RWPE1 (cell line): ENCODE data around the gene PYGO2.

Experiments used
- CTCF ChIA-PET: fragments of 350-600 bp; sonication (Branson Sonifier 250); formaldehyde crosslinking; extraction: SDS; loops from one replicate; lab custom pipeline; 2021; lab: Yijun Ruan, JAX
- POLR2A ChIA-PET: fragments of 400-600 bp; formaldehyde crosslinking; extraction: SDS; loops from one replicate; lab custom pipeline; 2020; ENCODE audit warnings: antibody characterized with exemption; ENCODE audit not compliant: low non-redundant PET; lab: Yijun Ruan, JAX
- DNase-seq: peaks from one replicate; pipeline ENCODE4 v3.0.0; 2012; ENCODE audit warnings: low spot score
- H3K27ac ChIP-seq: fragments of 450-650 bp; 2 replicates; pipeline ENCODE4 v1.5.1; 2017
- TF ChIP-seq, protein P1 (sequence below): fragments of 450-650 bp; conservative IDR thresholded peaks from 2 replicates; pipeline ENCODE4 v1.5.1; 2017; ENCODE audit warnings: low read depth, mild to moderate bottlenecking

PYGO2 gene

DNA sequence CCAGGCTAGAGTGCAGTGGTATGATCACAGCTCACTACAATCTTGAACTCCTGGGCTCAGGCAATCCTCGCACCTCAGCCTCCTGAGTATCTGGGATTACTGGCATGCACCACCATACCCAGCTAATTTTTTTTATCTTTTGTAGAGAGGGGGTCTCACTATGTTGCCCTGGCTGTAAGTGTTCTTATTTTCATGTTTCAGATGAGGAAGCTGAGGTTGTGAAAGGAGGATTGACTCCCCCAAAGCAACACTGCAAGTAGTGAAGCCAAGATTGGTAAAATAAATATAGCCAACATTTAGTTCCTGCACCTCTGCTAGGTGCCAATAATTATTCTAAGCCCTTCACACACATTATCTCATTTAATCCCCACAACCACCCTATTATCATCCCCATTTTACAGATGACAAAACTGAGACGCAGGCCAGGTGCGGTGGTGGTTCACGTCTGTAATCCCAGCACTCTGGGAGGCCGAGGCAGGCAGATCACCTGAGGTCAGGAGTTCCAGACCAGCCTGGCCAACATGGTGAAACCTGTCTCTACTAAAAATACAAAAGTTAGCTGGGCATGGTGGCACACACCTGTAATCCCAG is 27.1 kb downstream of the PYGO2 start:
- H3K27ac ChIP-seq = peak overlapping the region; percentile 98
- POLR2A ChIA-PET = interaction anchor here (0.5 kb wide), 1 partner anchor 401 kb away, joined by 7 read pairs; no protein-coding TSS in a partner anchor
- TF ChIP-seq, protein P1, sequence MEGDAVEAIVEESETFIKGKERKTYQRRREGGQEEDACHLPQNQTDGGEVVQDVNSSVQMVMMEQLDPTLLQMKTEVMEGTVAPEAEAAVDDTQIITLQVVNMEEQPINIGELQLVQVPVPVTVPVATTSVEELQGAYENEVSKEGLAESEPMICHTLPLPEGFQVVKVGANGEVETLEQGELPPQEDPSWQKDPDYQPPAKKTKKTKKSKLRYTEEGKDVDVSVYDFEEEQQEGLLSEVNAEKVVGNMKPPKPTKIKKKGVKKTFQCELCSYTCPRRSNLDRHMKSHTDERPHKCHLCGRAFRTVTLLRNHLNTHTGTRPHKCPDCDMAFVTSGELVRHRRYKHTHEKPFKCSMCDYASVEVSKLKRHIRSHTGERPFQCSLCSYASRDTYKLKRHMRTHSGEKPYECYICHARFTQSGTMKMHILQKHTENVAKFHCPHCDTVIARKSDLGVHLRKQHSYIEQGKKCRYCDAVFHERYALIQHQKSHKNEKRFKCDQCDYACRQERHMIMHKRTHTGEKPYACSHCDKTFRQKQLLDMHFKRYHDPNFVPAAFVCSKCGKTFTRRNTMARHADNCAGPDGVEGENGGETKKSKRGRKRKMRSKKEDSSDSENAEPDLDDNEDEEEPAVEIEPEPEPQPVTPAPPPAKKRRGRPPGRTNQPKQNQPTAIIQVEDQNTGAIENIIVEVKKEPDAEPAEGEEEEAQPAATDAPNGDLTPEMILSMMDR = no peak
- no peak for DNase-seq
- CTCF ChIA-PET = interaction anchor here (0.7 kb wide), 1 partner anchor 69 kb away, joined by 3 read pairs; no protein-coding TSS in a partner anchor

DNA sequence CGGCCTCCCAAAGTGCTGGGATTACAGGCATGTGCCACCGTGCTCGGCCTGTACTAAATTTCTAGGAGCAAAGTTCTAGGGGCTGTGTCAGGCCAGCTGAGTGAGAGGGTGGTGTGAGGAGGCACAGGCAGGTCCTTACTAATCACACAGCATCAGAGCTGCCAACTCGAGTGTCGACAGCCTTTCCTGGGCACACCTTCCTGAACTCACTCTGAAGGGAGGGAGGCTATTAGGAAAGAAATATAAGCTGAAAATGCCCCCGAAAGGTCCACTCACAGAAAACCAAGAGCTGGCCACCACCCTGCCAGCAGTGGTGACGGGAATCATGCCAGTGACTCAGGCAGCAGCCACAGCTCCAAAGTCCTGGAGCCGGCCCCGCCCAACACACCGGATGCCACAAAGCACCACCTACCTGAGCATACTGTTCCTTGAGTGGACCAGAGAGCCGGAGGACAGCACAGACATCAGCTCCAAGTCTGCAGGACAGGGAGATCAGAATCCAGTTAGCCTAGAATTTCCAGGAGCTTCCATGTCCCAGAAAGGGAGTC is 29.6 kb downstream of the PYGO2 start:
- POLR2A ChIA-PET = interaction anchor here (0.5 kb wide), 1 partner anchor 35 kb away, joined by 3 read pairs; no protein-coding TSS in a partner anchor
- peak; percentile 68 for DNase-seq
- CTCF ChIA-PET = interaction anchor here (0.6 to 0.9 kb wide), 4 partner anchors 19 to 203 kb away, joined by 3 to 5 read pairs (median 4); no protein-coding TSS in a partner anchor
- H3K27ac ChIP-seq = peak overlapping the region; percentile 91
- TF ChIP-seq, protein P1 = no peak

DNA sequence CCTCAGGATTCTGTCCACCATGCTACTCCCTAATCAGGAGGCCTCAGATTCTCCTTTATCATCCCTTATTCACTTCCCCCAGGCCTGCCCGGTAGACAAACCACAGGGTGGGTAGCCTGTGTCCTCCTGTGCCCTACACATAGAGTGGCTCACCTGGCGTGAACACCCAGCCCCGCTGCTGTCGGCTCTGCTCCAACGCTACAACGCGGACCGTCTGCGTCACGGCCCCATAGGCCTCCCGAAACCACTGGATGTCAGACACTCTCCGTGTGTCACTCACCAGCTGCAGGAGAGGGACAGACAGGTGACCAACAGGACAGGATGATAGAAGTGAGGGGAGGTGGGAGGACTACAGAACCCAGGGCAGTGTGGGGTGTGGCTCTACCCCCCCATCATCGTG is 35.4 kb downstream of the PYGO2 start:
- no peak for DNase-seq
- CTCF ChIA-PET = no interaction called here
- TF ChIP-seq, protein P1 = no peak
- POLR2A ChIA-PET = no interaction called here
- H3K27ac ChIP-seq = peak overlapping the region; percentile 28

DNA sequence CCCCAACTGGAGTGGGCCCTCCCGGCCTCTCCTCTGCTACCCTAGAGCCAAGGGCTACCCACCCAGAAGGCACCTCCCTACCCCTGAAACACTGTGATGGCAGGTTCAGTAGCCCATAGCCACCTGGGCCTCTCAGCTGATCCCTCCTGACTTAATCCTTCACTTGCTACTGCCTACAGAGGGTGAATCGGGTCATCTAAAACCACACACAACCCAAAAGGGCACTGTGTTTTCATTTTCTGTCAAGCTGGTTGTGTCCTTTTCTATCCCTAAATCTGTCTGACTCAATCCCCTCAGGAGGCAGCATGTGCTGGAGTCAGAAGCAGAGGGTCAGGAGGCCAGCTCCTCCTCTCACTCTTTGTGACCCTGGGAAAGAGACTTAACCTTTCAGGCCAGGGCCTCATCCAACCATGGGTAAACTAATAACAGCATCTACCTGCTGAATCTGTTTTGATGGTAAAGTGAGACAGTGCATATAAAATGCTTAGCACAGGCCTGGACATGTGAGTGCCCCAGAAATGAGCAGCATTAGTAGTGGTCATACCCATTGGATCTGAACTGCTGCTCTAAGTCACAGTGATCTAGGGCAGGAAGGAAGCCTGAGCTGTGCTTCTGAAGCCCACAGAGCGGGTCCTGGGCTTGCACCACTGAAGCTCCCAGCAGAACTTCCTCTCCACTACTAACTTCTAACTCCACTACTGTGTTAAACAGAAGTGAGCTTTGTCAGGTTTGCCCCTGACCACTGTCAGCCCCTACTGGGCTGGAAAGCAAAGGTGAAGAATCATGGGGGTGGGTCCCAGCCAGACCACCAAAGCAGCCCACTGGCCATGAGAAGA is 36.0 kb downstream of the PYGO2 start:
- CTCF ChIA-PET = interaction anchor here (0.6 kb wide), 1 partner anchor 9 kb away, joined by 4 read pairs; no protein-coding TSS in a partner anchor
- peak overlapping the region; percentile 28 for H3K27ac ChIP-seq
- DNase-seq = no peak
- POLR2A ChIA-PET = no interaction called here
- TF ChIP-seq, protein P1 = no peak

DNA sequence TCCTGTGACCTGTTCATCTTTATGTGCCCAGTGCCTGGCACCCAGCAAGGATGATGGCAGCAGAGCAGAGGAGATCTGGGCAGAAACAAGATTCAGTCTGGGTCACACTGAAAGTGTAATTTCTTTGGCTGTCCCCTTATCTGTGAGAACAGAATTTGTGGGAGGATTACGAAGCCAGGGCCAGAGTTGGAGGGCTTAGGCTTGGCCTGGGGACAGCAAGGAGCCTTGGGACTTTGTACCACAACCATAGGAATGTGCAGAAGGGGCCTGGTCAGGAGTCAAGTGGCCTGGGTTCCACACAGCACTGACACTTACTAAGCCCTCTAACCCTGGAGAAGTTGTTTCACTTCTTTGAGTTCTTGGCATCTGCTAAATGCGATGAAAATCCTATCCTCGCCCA is 37.9 kb downstream of the PYGO2 start:
- no peak for DNase-seq
- ChIA-PET POLR2A (no interaction called here), CTCF (no interaction called here)
- TF ChIP-seq, protein P1 = no peak
- H3K27ac ChIP-seq = no peak overlapping the region

DNA sequence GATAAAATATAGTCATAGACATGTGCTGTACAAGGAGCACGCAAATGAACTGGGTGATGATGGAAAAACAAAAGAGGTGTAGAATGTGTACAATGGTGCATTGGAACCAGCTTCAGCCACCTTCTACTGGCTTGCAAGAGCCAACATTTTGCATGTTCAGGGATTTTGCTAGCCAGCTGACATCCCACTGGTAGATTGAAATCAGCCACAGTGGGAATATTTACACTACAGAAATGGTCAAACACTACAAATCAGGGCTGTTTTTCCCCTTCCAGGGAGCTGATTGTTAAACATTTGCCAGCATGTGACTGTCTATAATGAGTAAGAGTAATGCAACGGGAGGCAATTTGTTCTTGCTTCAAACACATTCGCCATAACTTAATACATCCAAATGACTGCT is 48.3 kb downstream of the PYGO2 start:
- no peak for DNase-seq
- H3K27ac ChIP-seq = no peak overlapping the region
- ChIA-PET POLR2A (no interaction called here), CTCF (interaction anchor here (0.6 to 0.8 kb wide), 2 partner anchors 19 to 440 kb away, joined by 3 read pairs; no protein-coding TSS in a partner anchor)
- TF ChIP-seq, protein P1 = no peak
